HepG2 (cell line): ENCODE data around the gene HNRNPM. TPM values are rescaled to one million over a fixed set of nuclear protein-coding genes. Genes with fewer than 3 reads are reported as not detected.

Experiments used
- NRL ChIP-seq: sonication (generic); formaldehyde crosslinking; IDR thresholded peaks from 2 replicates; pipeline ENCODE4 v1.5.0; 2020; ENCODE audit warnings: missing genetic modification reagents, mild to moderate bottlenecking, moderate library complexity, borderline replicate concordance
- REXO4 ChIP-seq: sonication (generic); formaldehyde crosslinking; IDR thresholded peaks from 2 replicates; pipeline ENCODE4 v1.8.0; 2022; ENCODE audit warnings: missing genetic modification reagents, mild to moderate bottlenecking, borderline replicate concordance
- SRSF4 ChIP-seq: fragments of 200-400 bp; formaldehyde crosslinking; IDR thresholded peaks from one replicate; pipeline ENCODE4 v1.6.1; 2018; ENCODE audit warnings: mild to moderate bottlenecking, low read depth, low read length, moderate library complexity; ENCODE audit not compliant: poor library complexity, severe bottlenecking
- TCF7 ChIP-seq: sonication (generic); IDR thresholded peaks from 2 replicates; pipeline ENCODE4 v1.6.1; 2016; ENCODE audit warnings: antibody characterized with exemption, low read depth
- ZNF260 ChIP-seq: sonication (generic); formaldehyde crosslinking; IDR thresholded peaks from 2 replicates; pipeline ENCODE4 v1.4.0; 2020; ENCODE audit warnings: missing genetic modification reagents, low read depth, mild to moderate bottlenecking, borderline replicate concordance
- ZNF318 ChIP-seq: sonication (generic); formaldehyde crosslinking; IDR thresholded peaks from 2 replicates; pipeline ENCODE4 v1.4.0; 2020; ENCODE audit warnings: mild to moderate bottlenecking, missing genetic modification reagents
- ZNF33A ChIP-seq: sonication (generic); formaldehyde crosslinking; IDR thresholded peaks from 2 replicates; pipeline ENCODE4 v1.5.1; 2020; ENCODE audit warnings: missing genetic modification reagents, mild to moderate bottlenecking, moderate library complexity, borderline replicate concordance
- ZNF646 ChIP-seq: sonication (generic); formaldehyde crosslinking; IDR thresholded peaks from 2 replicates; pipeline ENCODE4 v1.9.0; 2021; ENCODE audit warnings: mild to moderate bottlenecking, missing genetic modification reagents
- ZNF770 ChIP-seq: sonication (generic); formaldehyde crosslinking; IDR thresholded peaks from 2 replicates; pipeline ENCODE4 v1.5.0; 2020; ENCODE audit warnings: mild to moderate bottlenecking, missing genetic modification reagents
- ZNF775 ChIP-seq: sonication (generic); formaldehyde crosslinking; IDR thresholded peaks from 2 replicates; pipeline ENCODE4 v1.4.0; 2020; ENCODE audit warnings: missing genetic modification reagents, mild to moderate bottlenecking, moderate library complexity, borderline replicate concordance
- polyA plus RNA-seq, 8 experiments: library from polyadenylated mRNA; depleted of rRNA in 3 of 8; stranded (reverse) in 7 of 8; unstranded in 1 of 8; fragments of >200 nt; fragmentation: Illumina TruSeq in 4 of 8; extraction: Trizol in 4 of 8; gene quantifications; 2 replicates each; pipeline versions ENCODE4 v1.2.1 to v1.2.3, GENCODE V29; 2011 to 2016; ENCODE audit warnings: low read depth in 4 of 8, missing spikeins in 1 of 8, mixed read lengths in 1 of 8; ENCODE audit not compliant: insufficient read depth in 1 of 8
- total RNA-seq, 5 experiments: library from RNA; depleted of rRNA; stranded (reverse); fragments of >200 nt; fragmentation: Illumina TruSeq; extraction: Trizol; gene quantifications; 2 replicates each; pipeline ENCODE4 v1.2.3, GENCODE V29; 2016; ENCODE audit warnings: low read depth in 1 of 5

The HNRNPM gene
- total and polyA plus RNA-seq, 2 of the 13 experiments (the other 11 are each of a cell fraction or from before 2014, with no cell fraction given): 56.7 to 102 TPM

GRCh38 chr19:8412783-8413628 is 31.8 kb upstream of the HNRNPM start, which contains the start of gene MARCHF2 (continued):
- TF ChIP-seq NRL (0 out of 2 replicates have a peak, but pooled peaks have one; percentile 44), ZNF33A (no peak), ZNF318 (CRISPR knock-in tag) (no peak), ZNF646 (no peak), SRSF4 (no peak), REXO4 (CRISPR knock-in tag) (no peak), ZNF260 (no peak), ZNF775 (CRISPR knock-in tag) (no peak), TCF7 (no peak), ZNF770 (CRISPR knock-in tag) (peak; percentile 96)
